SIG-M5 treated with dmso at 0.1 percent for 504 hours (cell line): ENCODE measurements around the gene BCR.
"Not testable (repeated sequence)": the region's sequence is repeated elsewhere in the genome, so short reads cannot be mapped to it uniquely, and the experiment has no call there.

Experiments used
- DNase-seq: peaks from one replicate; lab custom pipeline; 2025; ENCODE audit not compliant: unreplicated experiment; lab: John Stamatoyannopoulos, UW

Gene BCR

GRCh38 chr22:23180301-23180892 is at the start of gene BCR:
Gene BCR, plus strand, starts transcription at chr22:23180509. Its CDS starts 452 bp downstream, at chr22:23180961.
- DNase-seq = peak; percentile 30

GRCh38 chr22:23130697-23131096 is 49.6 kb upstream of the BCR start:
- no peak for DNase-seq

- DNase-seq = no peak
These were observed 48.4 kb upstream of the BCR start for GRCh38 chr22:23131931-23132330.

GRCh38 chr22:23132376-23133091 is 47.8 kb upstream of the BCR start:
- DNase-seq = no peak

GRCh38 chr22:23133922-23134321 is 46.4 kb upstream of the BCR start:
- DNase-seq = no peak

GRCh38 chr22:23136991-23137390 is 43.3 kb upstream of the BCR start:
- DNase-seq = not testable (repeated sequence)

GRCh38 chr22:23137468-23137867 is 42.8 kb upstream of the BCR start:
- DNase-seq = no peak

GRCh38 chr22:23137905-23138561 is 42.3 kb upstream of the BCR start:
- DNase-seq = peak; percentile 56

GRCh38 chr22:23138584-23139435 is 41.5 kb upstream of the BCR start:
- DNase-seq = no peak

- no peak for DNase-seq
These were observed 39.9 kb upstream of the BCR start for GRCh38 chr22:23140385-23140784.

- DNase-seq = no peak
These were observed 37.7 kb upstream of the BCR start for GRCh38 chr22:23142546-23143105.

- no peak for DNase-seq
These were observed 37.2 kb upstream of the BCR start for GRCh38 chr22:23143119-23143518.

- DNase-seq = no peak
These were observed 35.9 kb upstream of the BCR start for GRCh38 chr22:23144432-23144831.

GRCh38 chr22:23144932-23145877 is 35.1 kb upstream of the BCR start, which contains the start of gene RAB36:
Gene RAB36, plus strand, starts transcription at chr22:23145477. Its CDS starts 1,140 bp downstream, at chr22:23146617.
- DNase-seq = peak; percentile 81

GRCh38 chr22:23145878-23146470 is 34.3 kb upstream of the BCR start:
- no peak for DNase-seq

GRCh38 chr22:23146478-23147205 is 33.7 kb upstream of the BCR start:
- DNase-seq = no peak

- peak; percentile 38 for DNase-seq
These were observed 32.5 kb upstream of the BCR start for GRCh38 chr22:23147617-23148387.

- DNase-seq = no peak
These were observed 30.5 kb upstream of the BCR start for GRCh38 chr22:23149743-23150238.
